ENCODE measurements around the gene RELN. TPM values are rescaled to one million over a fixed set of nuclear protein-coding genes. Genes with fewer than 3 reads are reported as not detected.

RELN gene
- total and polyA plus RNA-seq, 12 donors, result 0.22 to 1.9 (median 0.93) TPM

DNA sequence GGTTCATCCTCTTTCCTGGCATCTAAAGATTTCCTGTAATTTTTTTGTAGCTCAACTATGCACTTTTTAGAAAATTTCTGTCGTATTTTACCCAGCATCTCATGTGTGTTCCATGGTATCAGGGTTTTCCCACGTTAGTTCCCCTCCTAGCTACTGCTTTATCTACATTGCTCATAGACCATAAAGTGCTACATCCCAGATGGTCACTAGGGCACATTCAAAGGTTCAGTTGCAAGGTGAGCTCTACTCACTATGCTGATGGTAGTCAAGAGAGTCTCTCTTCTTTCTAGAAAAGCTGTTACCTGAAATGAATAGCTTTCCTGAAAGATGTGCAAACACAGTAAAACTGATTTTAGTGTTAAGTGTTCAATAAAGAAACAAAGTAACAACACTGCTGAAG is 33.5 kb downstream of the RELN start:
- H3K36me3 ChIP-seq, result no peaks in the 10 kb centered on the region
- H3K4me1 ChIP-seq, result no peaks in the 10 kb centered on the region
- intact Hi-C loops (cut with DNase I), result no loop called here
- H3K27me3 ChIP-seq, result peaks cover 0 to 19% (median 0%) of the 10 kb centered on the region in 7 donors
- WGBS, 2 donors, result 59 to 67% methylated on average over 2 of the region's 2 CpGs
- H3K4me3 ChIP-seq, result no peak overlapping the region
- H3K9me3 ChIP-seq, result no peaks in the 10 kb centered on the region
- TF ChIP-seq, protein P1, sequence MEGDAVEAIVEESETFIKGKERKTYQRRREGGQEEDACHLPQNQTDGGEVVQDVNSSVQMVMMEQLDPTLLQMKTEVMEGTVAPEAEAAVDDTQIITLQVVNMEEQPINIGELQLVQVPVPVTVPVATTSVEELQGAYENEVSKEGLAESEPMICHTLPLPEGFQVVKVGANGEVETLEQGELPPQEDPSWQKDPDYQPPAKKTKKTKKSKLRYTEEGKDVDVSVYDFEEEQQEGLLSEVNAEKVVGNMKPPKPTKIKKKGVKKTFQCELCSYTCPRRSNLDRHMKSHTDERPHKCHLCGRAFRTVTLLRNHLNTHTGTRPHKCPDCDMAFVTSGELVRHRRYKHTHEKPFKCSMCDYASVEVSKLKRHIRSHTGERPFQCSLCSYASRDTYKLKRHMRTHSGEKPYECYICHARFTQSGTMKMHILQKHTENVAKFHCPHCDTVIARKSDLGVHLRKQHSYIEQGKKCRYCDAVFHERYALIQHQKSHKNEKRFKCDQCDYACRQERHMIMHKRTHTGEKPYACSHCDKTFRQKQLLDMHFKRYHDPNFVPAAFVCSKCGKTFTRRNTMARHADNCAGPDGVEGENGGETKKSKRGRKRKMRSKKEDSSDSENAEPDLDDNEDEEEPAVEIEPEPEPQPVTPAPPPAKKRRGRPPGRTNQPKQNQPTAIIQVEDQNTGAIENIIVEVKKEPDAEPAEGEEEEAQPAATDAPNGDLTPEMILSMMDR (IDR thresholded peaks at IDR 0.05), result no peak
- H3K27ac ChIP-seq, result no peak overlapping the region
- DNase-seq (no peak), ATAC-seq (no peak)

DNA sequence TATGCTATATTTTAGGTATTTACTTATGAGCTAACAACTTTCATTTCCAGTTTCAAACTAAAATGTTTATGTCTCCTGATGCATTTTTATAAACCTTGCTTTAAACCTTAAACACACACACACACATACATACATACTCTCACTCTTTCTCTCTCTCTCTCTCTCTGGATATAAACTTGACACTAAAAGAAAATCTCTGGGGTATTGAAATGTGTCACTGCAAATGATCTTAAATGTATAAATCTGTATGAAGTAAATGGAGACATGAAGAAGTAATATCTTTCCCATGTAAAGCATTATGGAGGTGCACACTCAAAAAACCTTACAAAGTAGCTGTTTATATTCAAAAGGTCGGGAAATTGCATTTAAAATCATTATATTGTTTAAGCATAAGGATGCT is 37.0 kb downstream of the RELN start:
- no peak for DNase-seq
- Histone ChIP-seq H3K4me3 (no peak overlapping the region), H3K4me1 (no peaks in the 10 kb centered on the region), H3K9me3 (peaks cover 0 to 5% (median 0%) of the 10 kb centered on the region in 11 donors), H3K27ac (no peak overlapping the region), H3K36me3 (no peaks in the 10 kb centered on the region), H3K27me3 (peaks cover 0 to 7% (median 0%) of the 10 kb centered on the region in 7 donors)
- TF ChIP-seq, protein P1 (IDR thresholded peaks at IDR 0.05), result no peak
- intact Hi-C loops (cut with DNase I), result no loop called here
- 45 to 68% methylated on average over 1 of the region's 1 CpG for WGBS, 2 donors
- no peak for ATAC-seq

DNA sequence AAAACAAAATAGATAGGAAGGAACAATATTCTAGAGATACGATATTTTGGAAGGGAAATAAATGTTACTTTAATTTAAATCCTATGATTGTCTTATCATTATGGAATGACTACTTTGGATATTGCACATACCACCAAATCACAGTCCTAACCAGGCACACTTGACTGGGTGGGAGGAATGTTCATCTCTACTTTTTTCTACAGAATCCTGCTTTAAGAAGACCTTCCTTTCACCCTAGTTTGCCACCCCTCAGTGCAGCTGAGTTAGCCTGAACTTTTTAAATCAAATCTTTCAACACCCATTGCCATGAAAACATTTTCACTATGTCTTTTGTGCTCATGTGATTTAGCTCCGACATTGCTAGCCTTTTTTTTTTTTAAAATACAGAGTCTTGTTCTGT is 38.1 kb downstream of the RELN start:
- intact Hi-C loops (cut with DNase I), result no loop called here
- WGBS, 2 donors, result 50 to 53% methylated on average over 2 of the region's 2 CpGs
- no peak overlapping the region for H3K27ac ChIP-seq
- no peaks in the 10 kb centered on the region for H3K36me3 ChIP-seq
- no peak overlapping the region for H3K4me3 ChIP-seq
- DNase-seq (no peak), ATAC-seq (no peak)
- peaks cover 0 to 5% (median 0%) of the 10 kb centered on the region in 11 donors for H3K9me3 ChIP-seq
- H3K4me1 ChIP-seq, result no peaks in the 10 kb centered on the region
- H3K27me3 ChIP-seq, result peaks cover 0 to 7% (median 0%) of the 10 kb centered on the region in 7 donors
- TF ChIP-seq, protein P1 (IDR thresholded peaks at IDR 0.05), result no peak

DNA sequence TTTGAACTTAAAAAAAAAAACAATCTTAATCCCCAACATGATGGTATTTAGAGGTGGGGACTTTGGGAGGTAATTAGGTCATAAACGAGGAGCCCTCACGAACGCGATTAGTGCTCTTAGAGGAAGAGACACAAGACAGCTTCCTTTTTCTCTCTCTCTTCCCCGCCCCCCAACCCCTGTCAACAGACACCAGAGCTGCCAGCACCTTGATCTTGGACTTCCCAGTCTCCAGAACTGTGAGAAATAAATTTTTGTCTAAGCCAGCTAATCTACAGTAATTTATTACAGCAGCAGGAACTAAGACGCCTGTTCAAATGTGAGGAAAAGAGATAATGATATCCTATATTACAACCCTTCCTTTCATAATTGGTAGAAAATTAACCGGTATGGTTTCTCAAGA is 40.1 kb downstream of the RELN start:
- no peaks in the 10 kb centered on the region for H3K36me3 ChIP-seq
- H3K9me3 ChIP-seq, result peaks cover 0 to 5% (median 0%) of the 10 kb centered on the region in 11 donors
- 66 to 67% methylated on average over 7 of the region's 7 CpGs for WGBS, 2 donors
- H3K4me1 ChIP-seq, result no peaks in the 10 kb centered on the region
- ATAC-seq (no peak), DNase-seq (no peak)
- H3K27ac ChIP-seq, result no peak overlapping the region
- H3K27me3 ChIP-seq, result peaks cover 0 to 4% (median 0%) of the 10 kb centered on the region in 7 donors
- TF ChIP-seq, protein P1 (IDR thresholded peaks at IDR 0.05), result no peak
- intact Hi-C loops (cut with DNase I), result no loop called here
- H3K4me3 ChIP-seq, result no peak overlapping the region
